ENCODE measurements around the gene GNL2.

The GNL2 gene

DNA sequence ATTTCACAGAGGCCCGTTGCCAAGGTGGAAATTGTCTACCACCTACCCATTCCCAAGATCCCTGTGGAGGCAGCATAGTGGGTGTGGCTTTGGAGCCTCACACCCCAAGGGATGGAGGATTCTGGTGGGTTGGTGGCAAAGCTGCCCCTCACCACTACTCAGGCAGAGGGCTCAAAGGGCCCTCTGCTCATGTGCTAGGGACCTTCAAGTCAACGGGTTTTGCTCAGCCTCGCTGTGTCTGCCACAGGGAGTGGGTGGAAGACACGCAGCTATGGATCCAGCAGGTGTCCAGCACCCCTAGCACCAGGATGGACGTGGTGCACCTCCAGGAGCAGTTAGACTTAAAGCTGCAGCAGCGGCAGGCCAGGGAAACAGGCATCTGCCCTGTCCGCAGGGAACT, 36.7 kb downstream of the GNL2 start:
- H3K9me3 ChIP-seq (ENCODE audit: control insufficient read depth, low read length) = no peaks in the 10 kb centered on the region
- no peak overlapping the region for H4K8ac ChIP-seq (ENCODE audit: low read length)
- H3K27ac ChIP-seq (ENCODE audit: low read length, poor library complexity, severe bottlenecking) = no peak overlapping the region
- H3K18ac ChIP-seq (ENCODE audit: low read depth in 1 of 2, low read length in 2 of 2) = no peak overlapping the region
- H2BK5ac ChIP-seq (ENCODE audit: low read depth, low read length, poor library complexity, severe bottlenecking) = no peak overlapping the region
- H3K9ac ChIP-seq (ENCODE audit: low read length) = no peak overlapping the region
- no peak overlapping the region for H4K91ac ChIP-seq (ENCODE audit: low read length)
- H3K4me2 ChIP-seq (ENCODE audit: low read length, poor library complexity, severe bottlenecking) = no peak overlapping the region
- H3K14ac ChIP-seq (ENCODE audit: low read length in 2 of 2) = no peak overlapping the region
- DNase-seq = no peak
- no peak overlapping the region for H2BK15ac ChIP-seq (ENCODE audit: low read depth, poor library complexity, severe bottlenecking)
- no peak overlapping the region for H3K4ac ChIP-seq (ENCODE audit: low read depth in 1 of 2, low read length in 2 of 2)
- H3K36me3 ChIP-seq (ENCODE audit: control insufficient read depth in 1 of 2, insufficient read depth in 2 of 2, low read depth in 1 of 2, low read length in 2 of 2) = peaks cover 20 to 28% of the 10 kb centered on the region in 2 experiments
- H2BK12ac ChIP-seq (ENCODE audit: low read length in 2 of 2) = peak overlapping the region in 1 of 2 experiments; percentile 15
- peaks cover 13% of the 10 kb centered on the region for H3K4me1 ChIP-seq (ENCODE audit: control insufficient read depth, insufficient read depth, low read depth, low read length)
- no peak overlapping the region for H2AFZ ChIP-seq (ENCODE audit: low read depth, low read length)
- peaks cover 2% of the 10 kb centered on the region for H3K79me1 ChIP-seq (replicated peaks; ENCODE audit: low read length, poor library complexity, severe bottlenecking)
- no peak overlapping the region for H3K23ac ChIP-seq (ENCODE audit: low read length in 2 of 2)
- no peak overlapping the region for H2BK120ac ChIP-seq (ENCODE audit: low read depth, low read length)
- WGBS = 81% methylated on average over 6 of the region's 7 CpGs
- no peak overlapping the region for H2AK5ac ChIP-seq (ENCODE audit: low read length, severe bottlenecking)
- H3K4me3 ChIP-seq (ENCODE audit: insufficient read depth in 1 of 2, low read depth in 1 of 2, low read length in 2 of 2) = no peak overlapping the region
- no peaks in the 10 kb centered on the region for H3K27me3 ChIP-seq (ENCODE audit: control insufficient read depth in 1 of 2, insufficient read depth in 1 of 2, low read length in 2 of 2)

DNA sequence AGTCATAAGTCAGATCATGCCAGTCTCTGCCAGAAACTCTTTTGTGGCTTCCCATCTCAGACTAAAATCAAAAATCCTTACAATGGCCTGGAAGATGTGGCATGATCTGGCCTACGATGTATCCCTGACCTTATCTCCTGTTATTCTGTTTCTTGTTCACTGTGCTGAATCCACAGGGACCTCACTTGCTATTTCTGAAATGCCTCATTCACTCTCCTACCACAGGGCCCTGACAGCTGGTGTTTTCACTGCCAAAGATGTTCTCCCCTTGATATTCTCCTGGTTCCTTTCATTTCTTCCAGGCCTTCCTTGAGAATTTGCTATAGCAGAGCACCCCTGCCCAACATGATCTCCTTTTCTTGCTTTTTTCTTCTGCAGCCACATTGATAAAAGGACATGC, 37.3 kb downstream of the GNL2 start:
- no peak overlapping the region for H2AK5ac ChIP-seq (ENCODE audit: low read length, severe bottlenecking)
- H3K4me1 ChIP-seq (ENCODE audit: control insufficient read depth, insufficient read depth, low read depth, low read length) = peaks cover 13% of the 10 kb centered on the region
- DNase-seq = no peak
- H2BK120ac ChIP-seq (ENCODE audit: low read depth, low read length) = no peak overlapping the region
- peak overlapping the region in 1 of 2 experiments; percentile 8 for H3K4me3 ChIP-seq (ENCODE audit: insufficient read depth in 1 of 2, low read depth in 1 of 2, low read length in 2 of 2)
- H3K36me3 ChIP-seq (ENCODE audit: control insufficient read depth in 1 of 2, insufficient read depth in 2 of 2, low read depth in 1 of 2, low read length in 2 of 2) = peaks cover 20 to 26% of the 10 kb centered on the region in 2 experiments
- no peak overlapping the region for H3K27ac ChIP-seq (ENCODE audit: low read length, poor library complexity, severe bottlenecking)
- no peaks in the 10 kb centered on the region for H3K27me3 ChIP-seq (ENCODE audit: control insufficient read depth in 1 of 2, insufficient read depth in 1 of 2, low read length in 2 of 2)
- no peak overlapping the region for H4K8ac ChIP-seq (ENCODE audit: low read length)
- peaks cover 2% of the 10 kb centered on the region for H3K79me1 ChIP-seq (replicated peaks; ENCODE audit: low read length, poor library complexity, severe bottlenecking)
- no peak overlapping the region for H3K9ac ChIP-seq (ENCODE audit: low read length)
- no peak overlapping the region for H3K4ac ChIP-seq (ENCODE audit: low read depth in 1 of 2, low read length in 2 of 2)
- no peak overlapping the region for H3K23ac ChIP-seq (ENCODE audit: low read length in 2 of 2)
- H2BK15ac ChIP-seq (ENCODE audit: low read depth, poor library complexity, severe bottlenecking) = no peak overlapping the region
- no peak overlapping the region for H3K14ac ChIP-seq (ENCODE audit: low read length in 2 of 2)
- no peak overlapping the region for H2BK12ac ChIP-seq (ENCODE audit: low read length in 2 of 2)
- H2AFZ ChIP-seq (ENCODE audit: low read depth, low read length) = no peak overlapping the region
- H4K91ac ChIP-seq (ENCODE audit: low read length) = no peak overlapping the region
- H3K9me3 ChIP-seq (ENCODE audit: control insufficient read depth, low read length) = no peaks in the 10 kb centered on the region
- no peak overlapping the region for H2BK5ac ChIP-seq (ENCODE audit: low read depth, low read length, poor library complexity, severe bottlenecking)
- H3K4me2 ChIP-seq (ENCODE audit: low read length, poor library complexity, severe bottlenecking) = no peak overlapping the region
- WGBS = 100% methylated on average over 1 of the region's 1 CpG
- H3K18ac ChIP-seq (ENCODE audit: low read depth in 1 of 2, low read length in 2 of 2) = no peak overlapping the region

GRCh38 chr1:37557402-37557801, 38.3 kb downstream of the GNL2 start:
- DNase-seq = no peak
- peak overlapping the region in 1 of 2 experiments; percentile 51 for H2BK12ac ChIP-seq (ENCODE audit: low read length in 2 of 2)
- no peak overlapping the region for H3K23ac ChIP-seq (ENCODE audit: low read length in 2 of 2)
- H3K9me3 ChIP-seq (ENCODE audit: control insufficient read depth, low read length) = no peaks in the 10 kb centered on the region
- 92% methylated on average over 3 of the region's 3 CpGs for WGBS
- H2BK15ac ChIP-seq (ENCODE audit: low read depth, poor library complexity, severe bottlenecking) = no peak overlapping the region
- peak overlapping the region in 1 of 2 experiments; percentile 75 for H3K4me3 ChIP-seq (ENCODE audit: insufficient read depth in 1 of 2, low read depth in 1 of 2, low read length in 2 of 2)
- peaks cover 16% of the 10 kb centered on the region for H3K4me1 ChIP-seq (ENCODE audit: control insufficient read depth, insufficient read depth, low read depth, low read length)
- H3K4me2 ChIP-seq (ENCODE audit: low read length, poor library complexity, severe bottlenecking) = peak overlapping the region; percentile 51
- H3K14ac ChIP-seq (ENCODE audit: low read length in 2 of 2) = peak overlapping the region in 1 of 2 experiments; percentile 14
- peak overlapping the region in 1 of 2 experiments; percentile 42 for H3K18ac ChIP-seq (ENCODE audit: low read depth in 1 of 2, low read length in 2 of 2)
- H3K27me3 ChIP-seq (ENCODE audit: control insufficient read depth in 1 of 2, insufficient read depth in 1 of 2, low read length in 2 of 2) = no peaks in the 10 kb centered on the region
- H3K27ac ChIP-seq (ENCODE audit: low read length, poor library complexity, severe bottlenecking) = no peak overlapping the region
- H3K4ac ChIP-seq (ENCODE audit: low read depth in 1 of 2, low read length in 2 of 2) = peak overlapping the region in 1 of 2 experiments; percentile 55
- H3K9ac ChIP-seq (ENCODE audit: low read length) = peak overlapping the region; percentile 87
- H4K91ac ChIP-seq (ENCODE audit: low read length) = no peak overlapping the region
- no peak overlapping the region for H2AFZ ChIP-seq (ENCODE audit: low read depth, low read length)
- H3K79me1 ChIP-seq (replicated peaks; ENCODE audit: low read length, poor library complexity, severe bottlenecking) = peaks cover 4% of the 10 kb centered on the region
- no peak overlapping the region for H2AK5ac ChIP-seq (ENCODE audit: low read length, severe bottlenecking)
- no peak overlapping the region for H2BK120ac ChIP-seq (ENCODE audit: low read depth, low read length)
- peaks cover 16 to 19% of the 10 kb centered on the region in 2 experiments for H3K36me3 ChIP-seq (ENCODE audit: control insufficient read depth in 1 of 2, insufficient read depth in 2 of 2, low read depth in 1 of 2, low read length in 2 of 2)
- no peak overlapping the region for H2BK5ac ChIP-seq (ENCODE audit: low read depth, low read length, poor library complexity, severe bottlenecking)
- H4K8ac ChIP-seq (ENCODE audit: low read length) = peak overlapping the region; percentile 68

DNA sequence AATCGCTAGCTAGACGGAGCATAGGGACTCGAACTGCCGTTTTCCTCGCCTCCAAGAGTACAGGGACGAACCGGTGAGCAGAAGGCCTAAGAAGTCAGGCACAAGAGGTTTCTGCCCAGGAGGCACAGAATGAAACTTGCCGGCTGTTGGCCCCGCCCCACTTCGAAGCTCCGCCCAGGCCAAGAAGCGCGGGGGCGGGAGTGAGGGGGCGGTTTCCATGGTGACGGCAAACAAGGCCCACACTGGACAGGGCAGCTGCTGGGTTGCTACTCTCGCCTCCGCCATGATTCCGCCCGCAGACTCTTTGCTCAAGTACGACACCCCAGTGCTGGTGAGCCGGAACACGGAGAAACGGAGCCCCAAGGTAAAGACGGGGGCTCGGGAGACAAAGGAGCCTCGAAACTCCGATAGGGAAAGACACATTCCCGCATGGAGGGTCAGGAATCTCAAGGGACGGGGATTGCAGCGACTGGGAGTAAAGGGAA, 39.0 kb downstream of the GNL2 start, which contains the start of gene DNALI1:
TSS of gene DNALI1 (plus strand) at position 229 of the 485 bp plus-strand sequence. CDS start at position 284, 55 bp downstream.
- 19% methylated on average over 31 of the region's 31 CpGs for WGBS
- Histone ChIP-seq H3K18ac (ENCODE audit: low read depth in 1 of 2, low read length in 2 of 2) (peak within 1 kb of the TSS; percentile 42 to 46), H2BK120ac (ENCODE audit: low read depth, low read length) (no peak within 1 kb of the TSS), H2BK5ac (ENCODE audit: low read depth, low read length, poor library complexity, severe bottlenecking) (no peak within 1 kb of the TSS), H3K4ac (ENCODE audit: low read depth in 1 of 2, low read length in 2 of 2) (peak within 1 kb of the TSS in 1 of 2 experiments; percentile 55), H3K23ac (ENCODE audit: low read length in 2 of 2) (no peak within 1 kb of the TSS), H3K9me3 (ENCODE audit: control insufficient read depth, low read length) (no peaks in the 10 kb centered on the region), H4K8ac (ENCODE audit: low read length) (peak within 1 kb of the TSS; percentile 82), H3K27me3 (ENCODE audit: control insufficient read depth in 1 of 2, insufficient read depth in 1 of 2, low read length in 2 of 2) (no peaks in the 10 kb centered on the region), H2AK5ac (ENCODE audit: low read length, severe bottlenecking) (no peak within 1 kb of the TSS), H3K9ac (ENCODE audit: low read length) (peak within 1 kb of the TSS; percentile 87), H3K4me1 (ENCODE audit: control insufficient read depth, insufficient read depth, low read depth, low read length) (peaks cover 17% of the 10 kb centered on the region), H2BK12ac (ENCODE audit: low read length in 2 of 2) (peak within 1 kb of the TSS in 1 of 2 experiments; percentile 51), H2BK15ac (ENCODE audit: low read depth, poor library complexity, severe bottlenecking) (no peak within 1 kb of the TSS), H3K4me3 (ENCODE audit: insufficient read depth in 1 of 2, low read depth in 1 of 2, low read length in 2 of 2) (peak within 1 kb of the TSS; percentile 33 to 75), H4K91ac (ENCODE audit: low read length) (no peak within 1 kb of the TSS), H3K4me2 (ENCODE audit: low read length, poor library complexity, severe bottlenecking) (peak within 1 kb of the TSS; percentile 51), H3K27ac (ENCODE audit: low read length, poor library complexity, severe bottlenecking) (no peak within 1 kb of the TSS), H3K36me3 (ENCODE audit: control insufficient read depth in 1 of 2, insufficient read depth in 2 of 2, low read depth in 1 of 2, low read length in 2 of 2) (peaks cover 13 to 16% of the 10 kb centered on the region in 2 experiments), H3K79me1 (replicated peaks; ENCODE audit: low read length, poor library complexity, severe bottlenecking) (peaks cover 5% of the 10 kb centered on the region), H2AFZ (ENCODE audit: low read depth, low read length) (no peak within 1 kb of the TSS), H3K14ac (ENCODE audit: low read length in 2 of 2) (peak within 1 kb of the TSS in 1 of 2 experiments; percentile 14)
- peak; percentile 92 for DNase-seq
